ENCODE data around the gene OAS3. TPM values are rescaled to one million over a fixed set of nuclear protein-coding genes. Genes with fewer than 3 reads are reported as not detected.

OAS3 gene
- polyA plus RNA-seq, 1 of the 3 experiments (the other 2 are of a cell fraction): 3.0 TPM

DNA sequence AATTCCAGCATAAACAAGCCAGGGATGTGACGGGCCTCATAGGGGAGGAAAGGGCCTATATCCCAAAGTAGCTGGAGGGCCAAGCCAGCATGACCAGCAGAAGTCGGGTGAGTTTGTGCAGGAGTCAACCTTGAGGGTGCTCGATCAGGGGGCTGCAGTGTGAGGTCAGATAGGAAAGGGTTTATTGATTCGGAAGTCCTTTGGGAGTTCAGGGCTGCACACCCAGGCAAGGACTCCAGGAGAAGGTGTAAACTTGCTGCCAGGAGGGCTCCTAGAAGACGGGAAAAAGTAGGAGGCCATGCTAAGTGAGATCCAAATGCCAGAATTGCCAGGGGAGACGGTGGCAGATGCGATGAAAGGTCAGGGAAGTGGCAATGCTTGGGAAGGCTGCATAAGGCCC, 36.6 kb downstream of the OAS3 start:
- Histone ChIP-seq H2AFZ (ENCODE audit: low read depth) (no peak overlapping the region), H3F3A (replicated peaks; ENCODE audit: insufficient read depth) (no peaks in the 10 kb centered on the region), H3K4me3 (ENCODE audit: low read depth in 2 of 2, low read length in 1 of 2) (no peak overlapping the region), H4K20me1 (ENCODE audit: insufficient read depth) (no peaks in the 10 kb centered on the region), H3K9me2 (no peaks in the 10 kb centered on the region), H3K9ac (no peak overlapping the region), H3K27me3 (ENCODE audit: insufficient read depth) (no peaks in the 10 kb centered on the region), H3K9me3 (no peaks in the 10 kb centered on the region), H3K27ac (ENCODE audit: low read depth in 2 of 2, low read length in 1 of 2) (no peak overlapping the region; a peak in 1 of 4 replicates), H3K36me3 (replicated peaks in 1 of 2; ENCODE audit: control insufficient read depth in 1 of 2, insufficient read depth in 2 of 2, low read length in 1 of 2) (no peaks in the 10 kb centered on the region), H3K4me2 (no peak overlapping the region), H3K4me1 (ENCODE audit: control insufficient read depth in 1 of 2, insufficient read depth in 2 of 2, low read depth in 1 of 2, low read length in 1 of 2) (peaks cover 0 to 22% of the 10 kb centered on the region in 2 experiments; a peak in 1 of 4 replicates), H3K79me2 (ENCODE audit: insufficient read depth) (no peaks in the 10 kb centered on the region)
- no peak for TF ChIP-seq SIN3A (IDR thresholded peaks at IDR 0.05; ENCODE audit: borderline replicate concordance, low read depth, low read length)
- TF ChIP-seq, protein P1, sequence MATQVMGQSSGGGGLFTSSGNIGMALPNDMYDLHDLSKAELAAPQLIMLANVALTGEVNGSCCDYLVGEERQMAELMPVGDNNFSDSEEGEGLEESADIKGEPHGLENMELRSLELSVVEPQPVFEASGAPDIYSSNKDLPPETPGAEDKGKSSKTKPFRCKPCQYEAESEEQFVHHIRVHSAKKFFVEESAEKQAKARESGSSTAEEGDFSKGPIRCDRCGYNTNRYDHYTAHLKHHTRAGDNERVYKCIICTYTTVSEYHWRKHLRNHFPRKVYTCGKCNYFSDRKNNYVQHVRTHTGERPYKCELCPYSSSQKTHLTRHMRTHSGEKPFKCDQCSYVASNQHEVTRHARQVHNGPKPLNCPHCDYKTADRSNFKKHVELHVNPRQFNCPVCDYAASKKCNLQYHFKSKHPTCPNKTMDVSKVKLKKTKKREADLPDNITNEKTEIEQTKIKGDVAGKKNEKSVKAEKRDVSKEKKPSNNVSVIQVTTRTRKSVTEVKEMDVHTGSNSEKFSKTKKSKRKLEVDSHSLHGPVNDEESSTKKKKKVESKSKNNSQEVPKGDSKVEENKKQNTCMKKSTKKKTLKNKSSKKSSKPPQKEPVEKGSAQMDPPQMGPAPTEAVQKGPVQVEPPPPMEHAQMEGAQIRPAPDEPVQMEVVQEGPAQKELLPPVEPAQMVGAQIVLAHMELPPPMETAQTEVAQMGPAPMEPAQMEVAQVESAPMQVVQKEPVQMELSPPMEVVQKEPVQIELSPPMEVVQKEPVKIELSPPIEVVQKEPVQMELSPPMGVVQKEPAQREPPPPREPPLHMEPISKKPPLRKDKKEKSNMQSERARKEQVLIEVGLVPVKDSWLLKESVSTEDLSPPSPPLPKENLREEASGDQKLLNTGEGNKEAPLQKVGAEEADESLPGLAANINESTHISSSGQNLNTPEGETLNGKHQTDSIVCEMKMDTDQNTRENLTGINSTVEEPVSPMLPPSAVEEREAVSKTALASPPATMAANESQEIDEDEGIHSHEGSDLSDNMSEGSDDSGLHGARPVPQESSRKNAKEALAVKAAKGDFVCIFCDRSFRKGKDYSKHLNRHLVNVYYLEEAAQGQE (IDR thresholded peaks at IDR 0.05; ENCODE audit: low read depth, low read length): no peak
- TF ChIP-seq NFIC (IDR thresholded peaks at IDR 0.05; ENCODE audit: borderline replicate concordance): no peak
- no peak for TF ChIP-seq EP300 (IDR thresholded peaks at IDR 0.05; ENCODE audit: borderline replicate concordance in 1 of 2, low read depth in 1 of 2, low read length in 1 of 2)
- TF ChIP-seq, protein P2, sequence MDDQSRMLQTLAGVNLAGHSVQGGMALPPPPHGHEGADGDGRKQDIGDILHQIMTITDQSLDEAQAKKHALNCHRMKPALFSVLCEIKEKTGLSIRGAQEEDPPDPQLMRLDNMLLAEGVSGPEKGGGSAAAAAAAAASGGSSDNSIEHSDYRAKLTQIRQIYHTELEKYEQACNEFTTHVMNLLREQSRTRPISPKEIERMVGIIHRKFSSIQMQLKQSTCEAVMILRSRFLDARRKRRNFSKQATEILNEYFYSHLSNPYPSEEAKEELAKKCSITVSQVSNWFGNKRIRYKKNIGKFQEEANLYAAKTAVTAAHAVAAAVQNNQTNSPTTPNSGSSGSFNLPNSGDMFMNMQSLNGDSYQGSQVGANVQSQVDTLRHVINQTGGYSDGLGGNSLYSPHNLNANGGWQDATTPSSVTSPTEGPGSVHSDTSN (IDR thresholded peaks at IDR 0.05): no peak
- TF ChIP-seq FOXM1 (IDR thresholded peaks at IDR 0.05; ENCODE audit: low read depth): no peak
- TF ChIP-seq, protein P3, sequence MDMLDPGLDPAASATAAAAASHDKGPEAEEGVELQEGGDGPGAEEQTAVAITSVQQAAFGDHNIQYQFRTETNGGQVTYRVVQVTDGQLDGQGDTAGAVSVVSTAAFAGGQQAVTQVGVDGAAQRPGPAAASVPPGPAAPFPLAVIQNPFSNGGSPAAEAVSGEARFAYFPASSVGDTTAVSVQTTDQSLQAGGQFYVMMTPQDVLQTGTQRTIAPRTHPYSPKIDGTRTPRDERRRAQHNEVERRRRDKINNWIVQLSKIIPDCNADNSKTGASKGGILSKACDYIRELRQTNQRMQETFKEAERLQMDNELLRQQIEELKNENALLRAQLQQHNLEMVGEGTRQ (IDR thresholded peaks at IDR 0.05; ENCODE audit: borderline replicate concordance, low read depth, low read length): no peak
- no peak for TF ChIP-seq GABPA (IDR thresholded peaks at IDR 0.05; ENCODE audit: low read depth)
- no peak for TF ChIP-seq EZH2phosphoT487 (IDR thresholded peaks at IDR 0.05; ENCODE audit: borderline replicate concordance, low read depth)
- no peak for TF ChIP-seq POLR2AphosphoS5 (IDR thresholded peaks at IDR 0.05; ENCODE audit: low read depth, low read length)
- no peak for TF ChIP-seq NRF1 (IDR thresholded peaks at IDR 0.05; ENCODE audit: low read depth, low read length)
- TF ChIP-seq, protein P4, sequence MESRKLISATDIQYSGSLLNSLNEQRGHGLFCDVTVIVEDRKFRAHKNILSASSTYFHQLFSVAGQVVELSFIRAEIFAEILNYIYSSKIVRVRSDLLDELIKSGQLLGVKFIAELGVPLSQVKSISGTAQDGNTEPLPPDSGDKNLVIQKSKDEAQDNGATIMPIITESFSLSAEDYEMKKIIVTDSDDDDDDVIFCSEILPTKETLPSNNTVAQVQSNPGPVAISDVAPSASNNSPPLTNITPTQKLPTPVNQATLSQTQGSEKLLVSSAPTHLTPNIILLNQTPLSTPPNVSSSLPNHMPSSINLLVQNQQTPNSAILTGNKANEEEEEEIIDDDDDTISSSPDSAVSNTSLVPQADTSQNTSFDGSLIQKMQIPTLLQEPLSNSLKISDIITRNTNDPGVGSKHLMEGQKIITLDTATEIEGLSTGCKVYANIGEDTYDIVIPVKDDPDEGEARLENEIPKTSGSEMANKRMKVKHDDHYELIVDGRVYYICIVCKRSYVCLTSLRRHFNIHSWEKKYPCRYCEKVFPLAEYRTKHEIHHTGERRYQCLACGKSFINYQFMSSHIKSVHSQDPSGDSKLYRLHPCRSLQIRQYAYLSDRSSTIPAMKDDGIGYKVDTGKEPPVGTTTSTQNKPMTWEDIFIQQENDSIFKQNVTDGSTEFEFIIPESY (IDR thresholded peaks at IDR 0.05; ENCODE audit: borderline replicate concordance, low read depth): no peak
- TF ChIP-seq RXRA (IDR thresholded peaks at IDR 0.05; ENCODE audit: borderline replicate concordance, low read depth): no peak
- TF ChIP-seq RCOR1 (IDR thresholded peaks at IDR 0.05; ENCODE audit: low read length): no peak
- POLR2A ChIA-PET: no interaction called here
- CTCF ChIA-PET: no interaction called here
- DNase-seq: no peak
- WGBS (ENCODE audit: low lambda C conversion rate): 62% methylated on average over 7 of the region's 7 CpGs
